HCT116 (cell line): Measurements from ENCODE around the gene ANKRD63. TPM values are rescaled to one million over a fixed set of nuclear protein-coding genes. Genes with fewer than 3 reads are reported as not detected.

Experiments
- ATAC-seq: fragments of 200-7000 bp; cut with Tn5 transposase; 2 replicates; pipeline ENCODE4 v1.9.1; 2020; ENCODE audit warnings: mild to moderate bottlenecking, moderate library complexity
- BruUV-seq: library from RNA; stranded (reverse); fragments of 400-500 nt; replicated peaks from 2 replicates; lab custom pipeline; 2021; lab: Mats Ljungman, UMichigan
- CTCF ChIA-PET: fragments of 300-600 bp; sonication (Branson Sonifier 250); formaldehyde crosslinking; loops from one replicate; lab custom pipeline; 2021; ENCODE audit warnings: antibody characterized with exemption; lab: Charles Lee
- POLR2A ChIA-PET: fragments of 300-600, 350-600 bp; sonication (Branson Sonifier 250); formaldehyde crosslinking; loops from one replicate; lab custom pipeline; 2021; ENCODE audit warnings: antibody characterized with exemption; lab: Charles Lee
- RAD21 ChIA-PET, 2 experiments: fragments of 300-600 bp; sonication (Branson Sonifier 250); formaldehyde crosslinking; loops; one replicate each; lab custom pipeline; 2023; ENCODE audit warnings: low total read pairs in 2 of 2; ENCODE audit not compliant: uncharacterized antibody in 2 of 2, unreplicated experiment in 2 of 2, low non-redundant PET in 1 of 2; lab: Charles Lee
- DNase-seq: peaks from one replicate; pipeline ENCODE4 v3.0.0-alpha.2; 2010; ENCODE audit warnings: low read depth, low spot score
- H2AFZ ChIP-seq: fragments of 200-600 bp; shearing (Covaris generic), sonication (generic); 2 replicates; pipeline ENCODE4 v1.6.1; 2017; ENCODE audit warnings: low read depth, mixed run types, mixed read lengths, antibody characterized with exemption, low read length; ENCODE audit not compliant: poor library complexity, severe bottlenecking
- H3K27ac ChIP-seq: 2 replicates; pipeline ENCODE4 v1.5.1; 2012; ENCODE audit warnings: low read depth, low read length
- H3K27me3 ChIP-seq: fragments of 200-600 bp; sonication (generic); 2 replicates; pipeline ENCODE4 v1.6.1; 2016; ENCODE audit warnings: mixed run types, low read length, mixed read lengths; ENCODE audit not compliant: insufficient read depth
- H3K36me3 ChIP-seq, 2 experiments: fragments of 200-500 bp in 1 of 2; fragments of 200-600 bp in 1 of 2; sonication (Bioruptor generic) in 1 of 2; sonication (generic) in 1 of 2; 2 replicates each; pipeline versions ENCODE4 v1.5.1 to v1.6.1; 2014 to 2016; ENCODE audit warnings: low read length in 2 of 2, inconsistent platforms in 1 of 2, mixed read lengths in 1 of 2, mixed run types in 1 of 2; ENCODE audit not compliant: insufficient read depth in 2 of 2, control insufficient read depth in 1 of 2
- H3K4me1 ChIP-seq, 2 experiments: fragments of 200-600 bp in 1 of 2; sonication (generic) in 1 of 2; 2 replicates each; pipeline versions ENCODE4 v1.5.1 to v1.6.1; 2012 to 2017; ENCODE audit warnings: low read length in 2 of 2, inconsistent platforms in 1 of 2, mild to moderate bottlenecking in 1 of 2, mixed read lengths in 1 of 2, mixed run types in 1 of 2, moderate library complexity in 1 of 2; ENCODE audit not compliant: insufficient read depth in 2 of 2, control insufficient read depth in 1 of 2
- H3K4me2 ChIP-seq: fragments of 200-600 bp; sonication (generic); 2 replicates; pipeline ENCODE4 v1.6.1; 2017; ENCODE audit warnings: mixed run types, low read length, mixed read lengths
- H3K4me3 ChIP-seq, 2 experiments: fragments of 200-600 bp in 1 of 2; sonication (generic) in 1 of 2; replicated peaks in 1 of 2; 2 replicates each; pipeline ENCODE4 v1.5.1; 2011 to 2016; ENCODE audit warnings: low read length in 2 of 2, control low read depth in 1 of 2, low read depth in 1 of 2, mild to moderate bottlenecking in 1 of 2, mixed read lengths in 1 of 2, mixed run types in 1 of 2
- H3K79me2 ChIP-seq: fragments of 200-600 bp; sonication (generic); 2 replicates; pipeline ENCODE4 v1.6.1; 2017; ENCODE audit warnings: mild to moderate bottlenecking, mixed run types, low read length, moderate library complexity, mixed read lengths; ENCODE audit not compliant: insufficient read depth
- H3K9ac ChIP-seq: fragments of 200-600 bp; sonication (generic); 2 replicates; pipeline ENCODE4 v1.6.1; 2016; ENCODE audit warnings: low read length, mixed read lengths
- H3K9me2 ChIP-seq: fragments of 200-600 bp; sonication (generic), shearing (Covaris generic); 2 replicates; pipeline ENCODE4 v1.6.1; 2017; ENCODE audit warnings: mixed run types, mild to moderate bottlenecking, moderate library complexity; ENCODE audit not compliant: insufficient read depth
- H3K9me3 ChIP-seq, 2 experiments: fragments of 200-500 bp in 1 of 2; fragments of 200-600 bp in 1 of 2; sonication (Bioruptor generic) in 1 of 2; sonication (generic) in 1 of 2; 2 replicates each; pipeline ENCODE4 v1.6.1; 2014 to 2017; ENCODE audit warnings: low read length in 2 of 2, mixed read lengths in 2 of 2, inconsistent platforms in 1 of 2, low read depth in 1 of 2, mild to moderate bottlenecking in 1 of 2, mixed run types in 1 of 2, moderate library complexity in 1 of 2; ENCODE audit not compliant: control insufficient read depth in 1 of 2, insufficient read depth in 1 of 2
- H4K20me1 ChIP-seq: fragments of 200-600 bp; sonication (generic), shearing (Covaris generic); 2 replicates; pipeline ENCODE4 v1.6.1; 2017; ENCODE audit warnings: mixed run types, mild to moderate bottlenecking, moderate library complexity; ENCODE audit not compliant: insufficient read depth
- ATF3 ChIP-seq: IDR thresholded peaks from 2 replicates; pipeline ENCODE4 v1.6.1; 2012
- CEBPB ChIP-seq: IDR thresholded peaks from 2 replicates; pipeline ENCODE4 v1.6.1; 2012; ENCODE audit warnings: low read depth
- CTCF ChIP-seq, 3 experiments: fragments of 200-600 bp in 1 of 3; sonication (generic) in 1 of 3; IDR thresholded peaks in 2 of 3; conservative IDR thresholded peaks in 1 of 3; 2 replicates each; pipeline ENCODE4 v1.5.1; 2012 to 2017; ENCODE audit warnings: low read depth in 2 of 3, low read length in 2 of 3, antibody characterized with exemption in 1 of 3, borderline replicate concordance in 1 of 3, control low read depth in 1 of 3, mild to moderate bottlenecking in 1 of 3, mixed read lengths in 1 of 3, mixed run types in 1 of 3, moderate library complexity in 1 of 3; ENCODE audit not compliant: insufficient read depth in 1 of 3
- EGR1 ChIP-seq: IDR thresholded peaks from 2 replicates; pipeline ENCODE4 v1.6.1; 2012; ENCODE audit warnings: low read depth
- ELF1 ChIP-seq: IDR thresholded peaks from 2 replicates; pipeline ENCODE4 v1.6.1; 2012; ENCODE audit warnings: low read depth, borderline replicate concordance
- EZH2phosphoT487 ChIP-seq: fragments of 200-600 bp; IDR thresholded peaks from 2 replicates; pipeline ENCODE4 v1.6.1; 2018; ENCODE audit warnings: antibody characterized with exemption, borderline replicate concordance
- FOSL1 ChIP-seq: IDR thresholded peaks from 2 replicates; pipeline ENCODE4 v1.6.1; 2012; ENCODE audit warnings: low read depth
- JUND ChIP-seq: IDR thresholded peaks from 2 replicates; pipeline ENCODE4 v1.6.1; 2012
- SP1 ChIP-seq: IDR thresholded peaks from 2 replicates; pipeline ENCODE4 v1.6.1; 2012; ENCODE audit warnings: low read depth
- TCF7L2 ChIP-seq: IDR thresholded peaks from 2 replicates; pipeline ENCODE4 v1.7.0; 2011; ENCODE audit warnings: borderline replicate concordance, inconsistent platforms; ENCODE audit not compliant: insufficient read depth, insufficient read length; ENCODE audit errors: extremely low read depth
- intact Hi-C: fragments of 100-400 bp; cut with micrococcal nuclease; formaldehyde crosslinking; loops from 2 replicates; pipeline ENCODE4 v1.10.0; 2022
- total RNA-seq: library from RNA; stranded (reverse); gene quantifications from one replicate; pipeline ENCODE4 v1.2.1, GENCODE V29; 2021; ENCODE audit not compliant: unreplicated experiment
- TF ChIP-seq, protein P1 (sequence below): IDR thresholded peaks from 2 replicates; pipeline ENCODE4 v1.6.1; 2012; ENCODE audit warnings: low read depth

Gene ANKRD63
- total RNA-seq, 1 experiment from 2014 or later: 0.89 TPM

DNA sequence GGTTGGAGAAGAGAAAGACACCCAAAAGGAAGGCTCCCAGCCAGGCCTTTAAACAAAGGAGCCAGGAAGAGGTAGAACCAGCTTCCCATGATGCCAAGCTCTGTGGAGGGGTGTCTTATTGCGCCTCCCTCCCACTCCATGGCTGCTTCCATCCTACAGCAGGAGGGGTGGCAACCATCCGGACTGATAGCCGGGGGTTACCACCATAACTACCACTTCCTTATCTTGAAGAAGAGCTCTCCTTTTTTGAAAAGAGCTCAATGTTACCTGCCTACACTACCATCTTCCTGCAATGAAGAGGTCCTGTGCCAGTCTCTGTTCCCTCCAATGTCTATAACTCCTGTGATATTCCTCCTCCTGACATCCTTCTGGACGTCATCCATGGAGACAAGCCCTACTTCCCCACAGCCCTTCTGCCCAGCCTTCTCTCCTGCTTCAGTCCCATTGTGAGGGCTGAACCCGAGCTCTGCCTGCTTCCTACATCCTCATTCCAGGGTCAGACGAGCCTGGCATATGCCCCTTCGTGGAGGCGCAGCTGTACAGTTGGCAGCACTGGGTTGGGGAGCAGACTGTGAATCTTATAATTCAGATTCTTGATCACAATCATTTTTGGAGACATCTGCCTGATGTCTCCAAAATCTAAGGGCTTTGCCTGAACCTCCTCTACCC lies 49.4 kb upstream of the ANKRD63 start (continued):
- TF ChIP-seq CTCF (IDR thresholded peaks at IDR 0.05 in 2 of 3, conservative IDR thresholded peaks at IDR 0.05 in 1 of 3; ENCODE audit: borderline replicate concordance in 1 of 3, insufficient read depth in 1 of 3, low read depth in 2 of 3, low read length in 2 of 3): no peak
- TF ChIP-seq ELF1: no peak

DNA sequence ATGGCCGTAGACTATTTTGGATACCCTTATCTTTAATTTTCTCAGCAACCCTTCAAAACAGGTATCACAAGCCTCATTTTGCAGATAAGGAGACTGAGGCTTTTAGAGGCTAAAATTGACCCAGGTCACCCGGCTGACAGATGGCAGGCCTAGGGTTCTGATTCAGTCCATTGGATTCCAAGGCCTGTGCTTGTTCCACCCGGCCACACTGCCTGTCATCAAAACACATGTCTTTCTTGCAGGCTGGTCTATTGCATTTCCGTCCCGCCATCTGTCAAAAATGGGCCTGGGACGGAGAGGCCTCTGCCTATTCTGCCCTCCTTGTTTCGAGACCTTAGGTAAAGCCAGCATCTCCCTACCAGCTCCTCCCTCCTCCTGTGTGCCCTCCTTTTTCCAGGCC lies 48.8 kb upstream of the ANKRD63 start:
- no TSS peak for BruUV-seq
- H3K9me3 ChIP-seq: no peaks in the 10 kb centered on the region
- H3K9ac ChIP-seq: no peak overlapping the region
- RAD21 ChIA-PET: no interaction called here
- intact Hi-C loops: no loop called here
- H2AFZ ChIP-seq: no peak overlapping the region
- H3K27ac ChIP-seq: no peak overlapping the region
- no peak overlapping the region for H3K4me2 ChIP-seq
- no peaks in the 10 kb centered on the region for H3K9me2 ChIP-seq
- H3K4me1 ChIP-seq: no peaks in the 10 kb centered on the region
- H3K27me3 ChIP-seq: no peaks in the 10 kb centered on the region
- POLR2A ChIA-PET: no interaction called here
- H4K20me1 ChIP-seq: no peaks in the 10 kb centered on the region
- no peak overlapping the region for H3K4me3 ChIP-seq
- H3K79me2 ChIP-seq: no peaks in the 10 kb centered on the region
- CTCF ChIA-PET: no interaction called here
- peaks cover 0 to 7% of the 10 kb centered on the region in 2 experiments; a peak in 1 of 4 replicates for H3K36me3 ChIP-seq
- TF ChIP-seq EZH2phosphoT487 (no peak), SP1 (no peak), CEBPB (no peak), TCF7L2 (no peak), ATF3 (no peak), CTCF (IDR thresholded peaks at IDR 0.05 in 2 of 3, conservative IDR thresholded peaks at IDR 0.05 in 1 of 3; ENCODE audit: borderline replicate concordance in 1 of 3, insufficient read depth in 1 of 3, low read depth in 2 of 3, low read length in 2 of 3) (no peak), EGR1 (no peak), FOSL1 (no peak), JUND (no peak)
- TF ChIP-seq, protein P1, sequence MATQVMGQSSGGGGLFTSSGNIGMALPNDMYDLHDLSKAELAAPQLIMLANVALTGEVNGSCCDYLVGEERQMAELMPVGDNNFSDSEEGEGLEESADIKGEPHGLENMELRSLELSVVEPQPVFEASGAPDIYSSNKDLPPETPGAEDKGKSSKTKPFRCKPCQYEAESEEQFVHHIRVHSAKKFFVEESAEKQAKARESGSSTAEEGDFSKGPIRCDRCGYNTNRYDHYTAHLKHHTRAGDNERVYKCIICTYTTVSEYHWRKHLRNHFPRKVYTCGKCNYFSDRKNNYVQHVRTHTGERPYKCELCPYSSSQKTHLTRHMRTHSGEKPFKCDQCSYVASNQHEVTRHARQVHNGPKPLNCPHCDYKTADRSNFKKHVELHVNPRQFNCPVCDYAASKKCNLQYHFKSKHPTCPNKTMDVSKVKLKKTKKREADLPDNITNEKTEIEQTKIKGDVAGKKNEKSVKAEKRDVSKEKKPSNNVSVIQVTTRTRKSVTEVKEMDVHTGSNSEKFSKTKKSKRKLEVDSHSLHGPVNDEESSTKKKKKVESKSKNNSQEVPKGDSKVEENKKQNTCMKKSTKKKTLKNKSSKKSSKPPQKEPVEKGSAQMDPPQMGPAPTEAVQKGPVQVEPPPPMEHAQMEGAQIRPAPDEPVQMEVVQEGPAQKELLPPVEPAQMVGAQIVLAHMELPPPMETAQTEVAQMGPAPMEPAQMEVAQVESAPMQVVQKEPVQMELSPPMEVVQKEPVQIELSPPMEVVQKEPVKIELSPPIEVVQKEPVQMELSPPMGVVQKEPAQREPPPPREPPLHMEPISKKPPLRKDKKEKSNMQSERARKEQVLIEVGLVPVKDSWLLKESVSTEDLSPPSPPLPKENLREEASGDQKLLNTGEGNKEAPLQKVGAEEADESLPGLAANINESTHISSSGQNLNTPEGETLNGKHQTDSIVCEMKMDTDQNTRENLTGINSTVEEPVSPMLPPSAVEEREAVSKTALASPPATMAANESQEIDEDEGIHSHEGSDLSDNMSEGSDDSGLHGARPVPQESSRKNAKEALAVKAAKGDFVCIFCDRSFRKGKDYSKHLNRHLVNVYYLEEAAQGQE: no peak
- no peak for DNase-seq
- no peak for ATAC-seq
